Effector memory CD4-positive, alpha-beta T cell (primary cell): ENCODE measurements around the gene CWF19L1.

ENCODE experiments used
- DNase-seq, 3 donors: peaks; one replicate each; pipeline ENCODE4 v3.0.0-alpha.2; 2020
- H3K27ac ChIP-seq: 2 replicates; pipeline ENCODE4 v1.7.0; 2013; ENCODE audit warnings: mild to moderate bottlenecking, low read length, moderate library complexity; ENCODE audit not compliant: insufficient read depth, poor library complexity, severe bottlenecking
- H3K27me3 ChIP-seq: replicated peaks from 2 replicates; pipeline ENCODE4 v1.7.0; 2013; ENCODE audit warnings: mild to moderate bottlenecking, low read length; ENCODE audit not compliant: insufficient read depth, control insufficient read depth, poor library complexity, severe bottlenecking
- H3K36me3 ChIP-seq: 2 replicates; pipeline ENCODE4 v1.7.0; 2013; ENCODE audit warnings: mild to moderate bottlenecking, low read length, moderate library complexity; ENCODE audit not compliant: control insufficient read depth, insufficient read depth
- H3K4me1 ChIP-seq: 2 replicates; pipeline ENCODE4 v1.7.0; 2013; ENCODE audit warnings: low read length, mild to moderate bottlenecking; ENCODE audit not compliant: control insufficient read depth, insufficient read depth, poor library complexity, severe bottlenecking
- H3K4me3 ChIP-seq: 2 replicates; pipeline ENCODE4 v1.7.0; 2013; ENCODE audit warnings: low read length, low read depth, mild to moderate bottlenecking; ENCODE audit not compliant: insufficient read depth, poor library complexity, severe bottlenecking
- H3K9me3 ChIP-seq: 2 replicates; pipeline ENCODE4 v1.7.0; 2013; ENCODE audit warnings: mild to moderate bottlenecking, low read length, moderate library complexity; ENCODE audit not compliant: control insufficient read depth

The CWF19L1 gene

GRCh38 chr10:100254191-100254590 is 13.2 kb downstream of the CWF19L1 start:
- no peak overlapping the region for H3K4me3 ChIP-seq
- H3K27me3 ChIP-seq, result no peaks in the 10 kb centered on the region
- no peak overlapping the region for H3K27ac ChIP-seq
- no peak for DNase-seq
- H3K4me1 ChIP-seq, result no peaks in the 10 kb centered on the region
- H3K9me3 ChIP-seq, result no peaks in the 10 kb centered on the region
- H3K36me3 ChIP-seq, result peaks cover 65% of the 10 kb centered on the region

GRCh38 chr10:100253041-100253440 is 14.4 kb downstream of the CWF19L1 start:
- no peak overlapping the region for H3K27ac ChIP-seq
- H3K9me3 ChIP-seq, result no peaks in the 10 kb centered on the region
- no peak overlapping the region for H3K4me3 ChIP-seq
- peaks cover 75% of the 10 kb centered on the region for H3K36me3 ChIP-seq
- no peaks in the 10 kb centered on the region for H3K27me3 ChIP-seq
- no peak for DNase-seq
- no peaks in the 10 kb centered on the region for H3K4me1 ChIP-seq

- DNase-seq, result no peak
These were observed 18.6 kb downstream of the CWF19L1 start for GRCh38 chr10:100248820-100249219.

GRCh38 chr10:100245484-100246220 is 21.8 kb downstream of the CWF19L1 start:
- H3K4me3 ChIP-seq, result no peak overlapping the region
- no peak overlapping the region for H3K27ac ChIP-seq
- H3K9me3 ChIP-seq, result no peaks in the 10 kb centered on the region
- peaks cover 65% of the 10 kb centered on the region for H3K36me3 ChIP-seq
- no peaks in the 10 kb centered on the region for H3K27me3 ChIP-seq
- no peaks in the 10 kb centered on the region for H3K4me1 ChIP-seq
- no peak for DNase-seq

More at GRCh38 chr10:100248820-100249219, 18.6 kb downstream of the CWF19L1 start:
- Histone ChIP-seq H3K27ac (no peak overlapping the region), H3K4me3 (no peak overlapping the region), H3K27me3 (no peaks in the 10 kb centered on the region), H3K36me3 (peaks cover 63% of the 10 kb centered on the region), H3K4me1 (no peaks in the 10 kb centered on the region), H3K9me3 (no peaks in the 10 kb centered on the region)

GRCh38 chr10:100239851-100240250 is 27.6 kb downstream of the CWF19L1 start:
- Histone ChIP-seq H3K4me3 (no peak overlapping the region), H3K27ac (no peak overlapping the region), H3K4me1 (no peaks in the 10 kb centered on the region), H3K9me3 (no peaks in the 10 kb centered on the region), H3K36me3 (peaks cover 64% of the 10 kb centered on the region), H3K27me3 (no peaks in the 10 kb centered on the region)
- no peak for DNase-seq

- Histone ChIP-seq H3K4me1 (no peaks in the 10 kb centered on the region), H3K27me3 (no peaks in the 10 kb centered on the region), H3K36me3 (peaks cover 66% of the 10 kb centered on the region), H3K27ac (no peak overlapping the region), H3K9me3 (no peaks in the 10 kb centered on the region), H3K4me3 (no peak overlapping the region)
- no peak for DNase-seq
These were observed 29.0 kb downstream of the CWF19L1 start for GRCh38 chr10:100238429-100238828.

- Histone ChIP-seq H3K36me3 (peaks cover 37% of the 10 kb centered on the region), H3K27me3 (no peaks in the 10 kb centered on the region), H3K27ac (no peak overlapping the region), H3K9me3 (no peaks in the 10 kb centered on the region), H3K4me3 (no peak overlapping the region), H3K4me1 (peaks cover 8% of the 10 kb centered on the region)
- no peak for DNase-seq
These were observed 35.3 kb downstream of the CWF19L1 start for GRCh38 chr10:100232101-100232500.

GRCh38 chr10:100229819-100230422 is 37.5 kb downstream of the CWF19L1 start:
- no peaks in the 10 kb centered on the region for H3K27me3 ChIP-seq
- H3K27ac ChIP-seq, result peak overlapping the region; percentile 70
- peaks cover 8% of the 10 kb centered on the region for H3K4me1 ChIP-seq
- DNase-seq, result no peak
- peak overlapping the region; percentile 93 for H3K4me3 ChIP-seq
- H3K9me3 ChIP-seq, result no peaks in the 10 kb centered on the region
- peaks cover 28% of the 10 kb centered on the region for H3K36me3 ChIP-seq

GRCh38 chr10:100223879-100224278 is 43.6 kb downstream of the CWF19L1 start:
- Histone ChIP-seq H3K4me3 (no peak overlapping the region), H3K4me1 (peaks cover 8% of the 10 kb centered on the region), H3K9me3 (no peaks in the 10 kb centered on the region), H3K36me3 (peaks cover 48% of the 10 kb centered on the region), H3K27ac (no peak overlapping the region), H3K27me3 (no peaks in the 10 kb centered on the region)
- no peak for DNase-seq

- DNase-seq, result no peak
- Histone ChIP-seq H3K9me3 (no peaks in the 10 kb centered on the region), H3K27me3 (no peaks in the 10 kb centered on the region), H3K27ac (no peak overlapping the region), H3K4me3 (no peak overlapping the region), H3K4me1 (no peaks in the 10 kb centered on the region), H3K36me3 (peaks cover 60% of the 10 kb centered on the region)
These were observed 44.9 kb downstream of the CWF19L1 start for GRCh38 chr10:100222529-100222928.
